Islet of Langerhans (tissue), 1 donor: ENCODE results near the gene ZBTB20.

Experiments used
- FAIRE-seq: peaks from one replicate; lab custom pipeline; 2011; peaks lifted over from hg19 to GRCh38; lab: Jason Lieb, UNC

ZBTB20 gene

DNA sequence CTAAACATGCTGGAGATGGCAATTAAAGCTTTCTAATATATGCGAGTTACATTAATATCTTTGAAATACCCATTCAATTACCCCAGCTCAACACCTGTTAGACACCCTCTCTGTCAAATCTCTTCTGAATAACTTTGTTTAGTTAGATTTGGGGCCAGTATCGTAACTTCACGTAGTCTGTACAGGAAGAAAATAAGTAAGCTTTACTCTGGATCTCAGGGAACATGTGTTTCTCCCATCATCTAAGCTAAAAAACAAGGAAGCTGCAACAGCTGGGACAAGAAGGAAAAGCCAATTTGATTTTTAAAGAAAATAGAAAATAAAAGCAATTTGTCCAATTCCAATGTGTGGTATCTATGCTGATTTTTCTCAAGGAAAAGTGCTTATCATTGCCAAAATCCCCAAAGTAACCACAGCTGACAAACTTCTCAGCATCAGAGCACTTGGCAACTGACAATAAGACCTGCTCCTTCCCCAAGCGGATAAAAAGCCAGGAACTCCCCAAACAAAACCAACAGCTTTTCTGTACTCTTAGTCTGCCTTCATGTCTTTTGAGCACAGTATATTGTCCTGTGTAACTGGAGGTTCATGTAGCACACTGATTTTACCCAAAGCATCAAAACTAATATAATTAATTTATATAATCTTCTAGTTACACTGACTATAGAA lies 279.1 kb downstream of the ZBTB20 start:
- no peak for FAIRE-seq

DNA sequence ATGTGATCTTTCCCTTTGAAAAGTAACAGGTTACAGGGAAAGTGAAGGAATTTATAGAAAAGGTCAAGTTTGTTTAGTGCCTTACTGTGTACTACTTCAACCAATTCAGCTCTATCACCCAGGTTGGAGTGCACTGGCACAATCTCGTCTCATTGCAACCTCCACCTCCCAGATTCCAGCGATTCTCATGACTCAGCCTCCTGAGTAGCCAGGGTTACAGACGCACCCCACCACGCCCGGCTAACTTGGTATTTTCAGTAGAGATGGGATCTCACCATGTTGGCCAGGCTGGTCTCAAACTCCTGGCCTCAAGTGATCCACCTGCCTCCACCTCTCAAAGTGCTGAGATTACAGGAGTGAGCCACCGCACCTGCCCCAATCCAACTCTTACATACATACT lies 279.7 kb downstream of the ZBTB20 start:
- FAIRE-seq: no peak

DNA sequence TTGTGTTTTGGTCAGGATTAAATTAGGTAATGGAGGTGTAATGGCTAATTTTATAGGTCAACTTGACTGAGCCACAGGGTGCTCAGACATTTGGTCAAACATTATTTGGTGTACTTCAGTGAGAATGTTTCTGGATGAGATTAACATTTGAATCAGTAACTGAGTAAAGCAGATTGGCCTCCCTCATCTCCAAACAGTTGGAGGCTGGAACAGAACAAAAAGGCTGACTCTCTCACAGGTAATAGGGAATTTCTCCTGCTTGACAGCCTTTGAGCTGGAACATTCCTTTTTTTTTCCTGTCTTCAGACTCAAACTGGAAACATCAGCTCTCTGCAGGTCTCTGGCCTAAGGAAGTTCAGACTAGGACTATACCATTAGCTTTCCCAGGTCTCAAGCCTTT lies 280.7 kb downstream of the ZBTB20 start:
- FAIRE-seq: no peak

DNA sequence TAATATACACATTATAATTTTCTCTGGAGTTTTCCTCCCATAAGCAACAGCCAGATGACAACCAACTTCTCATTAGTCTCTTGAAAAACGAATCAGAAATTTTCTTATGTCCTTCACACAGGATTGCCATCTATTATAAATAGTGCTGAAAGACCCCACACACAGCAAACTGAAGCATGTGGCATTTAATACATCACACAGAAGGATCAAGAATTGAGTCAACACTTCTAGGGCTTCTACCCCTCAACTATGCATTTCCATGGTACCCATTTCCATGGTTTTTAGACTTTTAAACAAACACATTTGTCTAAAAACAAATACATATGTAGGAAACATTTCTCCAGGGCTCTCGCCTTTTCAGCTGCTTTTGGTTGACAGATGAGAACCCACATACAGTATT lies 282.1 kb downstream of the ZBTB20 start:
- FAIRE-seq: no peak

DNA sequence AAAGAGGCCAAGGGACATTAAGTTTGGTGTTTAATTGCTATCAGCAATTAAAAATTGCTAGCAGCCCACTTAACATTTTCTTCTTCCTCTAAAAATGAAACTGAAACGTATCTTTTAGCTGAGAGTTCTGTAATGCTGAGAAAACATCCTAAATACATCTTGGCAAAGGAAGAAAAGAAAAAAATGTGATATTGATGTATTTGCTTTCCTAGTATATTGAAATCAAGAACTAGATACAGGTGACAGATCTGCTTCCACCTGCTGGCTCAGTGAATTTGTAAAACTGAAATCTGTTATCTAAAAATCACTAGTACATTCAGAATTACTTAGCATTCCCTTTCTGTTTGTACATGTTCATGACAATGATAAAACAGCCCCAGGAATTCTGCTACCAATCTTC lies 283.2 kb downstream of the ZBTB20 start:
- peak; percentile 95 for FAIRE-seq

DNA sequence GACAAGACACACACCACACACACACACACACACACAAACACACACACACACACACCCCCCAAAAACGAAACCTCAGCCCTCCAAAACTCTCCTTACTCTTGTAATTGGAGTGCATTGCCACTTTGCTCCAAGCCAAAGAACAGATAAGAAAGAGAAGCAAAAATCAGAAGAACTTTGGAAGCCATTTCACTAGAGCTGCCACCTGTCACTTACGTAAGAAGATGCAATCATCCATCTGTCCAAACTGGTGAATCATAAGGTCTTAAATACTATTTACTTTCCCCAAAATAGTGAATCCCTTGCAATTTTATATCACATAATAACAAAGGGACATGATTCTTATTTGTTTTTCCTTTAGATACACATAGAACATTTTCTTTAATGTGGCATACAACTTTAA lies 285.4 kb downstream of the ZBTB20 start:
- FAIRE-seq: no peak

DNA sequence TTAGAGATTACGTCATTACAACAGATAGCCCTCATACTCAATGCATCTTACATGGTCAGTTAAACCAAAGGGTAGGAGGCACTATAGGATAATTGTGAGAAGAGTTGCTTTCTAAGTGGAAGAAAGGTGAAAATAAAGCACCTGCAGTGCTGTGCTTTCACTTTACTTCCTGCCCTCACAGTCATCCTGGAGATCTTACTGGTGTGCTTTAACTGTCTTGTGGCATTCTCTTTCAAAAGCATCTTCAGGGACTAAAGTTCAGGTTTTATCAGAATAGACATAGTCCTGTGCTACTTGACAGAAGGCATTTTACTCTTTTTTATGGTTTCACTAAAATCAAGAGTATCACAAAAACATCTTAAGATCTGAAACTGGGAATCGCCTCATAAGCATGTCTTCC lies 286.6 kb downstream of the ZBTB20 start:
- FAIRE-seq: no peak

DNA sequence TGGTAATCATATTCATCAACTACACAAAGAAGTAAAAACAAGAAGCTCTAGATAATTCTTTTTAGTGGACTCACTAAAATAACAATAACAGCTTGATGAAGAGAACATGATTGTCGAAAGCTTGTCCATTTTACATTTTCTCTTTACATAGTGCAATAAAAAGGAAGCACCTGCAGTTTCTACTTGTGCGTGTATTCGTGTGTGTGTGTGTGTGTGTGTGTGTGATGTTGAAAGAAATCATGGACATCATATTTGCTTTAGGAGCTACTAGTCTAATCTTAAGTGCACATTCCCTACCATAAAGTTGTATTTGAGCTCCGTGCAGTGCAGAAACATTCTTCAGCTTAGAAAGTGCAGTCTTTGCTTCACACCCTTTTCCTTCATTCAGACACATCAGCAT lies 288.8 kb downstream of the ZBTB20 start:
- FAIRE-seq: no peak

DNA sequence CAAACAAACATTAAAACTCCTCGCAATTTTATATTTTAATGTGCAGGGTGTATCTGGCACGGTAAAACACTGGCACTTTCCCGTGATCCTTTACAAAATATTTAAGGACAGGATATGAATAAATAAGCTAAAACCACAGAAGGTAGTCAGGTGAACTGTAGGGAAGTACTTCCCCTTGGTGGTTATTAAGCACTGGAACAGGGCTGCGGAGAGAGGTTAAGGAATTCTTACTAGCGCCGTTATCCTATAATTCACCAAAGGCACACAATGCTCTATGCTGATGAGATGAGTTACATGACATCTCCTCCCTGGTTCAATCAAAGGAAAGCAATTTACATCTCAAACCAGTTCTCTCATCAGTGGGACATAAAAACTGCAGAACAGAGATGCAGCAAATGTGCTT lies 289.8 kb downstream of the ZBTB20 start:
- FAIRE-seq: peak; percentile 62

DNA sequence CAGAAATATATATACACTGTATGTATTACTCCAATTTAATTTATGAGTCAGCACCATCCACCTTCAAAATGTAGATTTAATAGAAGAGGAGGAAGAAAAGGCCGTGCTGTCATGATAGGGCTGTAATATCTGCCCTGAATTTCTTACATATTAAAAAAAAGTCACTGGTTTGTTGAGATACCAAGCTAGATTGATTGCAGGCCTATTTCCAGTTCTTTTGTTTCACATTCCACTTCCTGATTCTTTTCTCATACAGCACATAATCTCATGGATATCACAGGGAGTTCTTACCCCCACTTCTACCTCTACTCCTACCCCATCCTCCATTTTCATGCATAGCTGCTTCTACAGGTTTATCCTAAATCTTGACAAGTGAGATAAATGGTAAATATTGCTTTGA lies 290.3 kb downstream of the ZBTB20 start:
- peak; percentile 88 for FAIRE-seq

DNA sequence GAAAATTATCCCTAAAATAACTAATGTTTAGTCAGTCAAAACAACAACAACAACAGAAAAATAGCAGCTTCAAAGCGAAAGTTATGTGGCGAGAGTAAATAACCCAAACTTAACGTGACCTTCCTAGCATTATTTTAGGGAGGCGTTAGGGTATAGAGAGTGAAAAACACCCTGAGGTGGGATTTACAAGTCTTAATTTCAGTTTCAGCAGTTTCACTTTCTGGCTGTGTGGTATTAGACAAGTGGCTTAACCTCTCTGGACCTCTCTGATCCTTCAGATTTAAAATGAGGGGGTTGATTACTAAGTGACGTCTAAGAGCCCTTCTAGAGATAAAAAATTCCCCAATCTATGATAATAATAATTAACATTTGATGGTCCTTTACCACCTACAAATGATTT lies 291.2 kb downstream of the ZBTB20 start:
- FAIRE-seq: no peak

DNA sequence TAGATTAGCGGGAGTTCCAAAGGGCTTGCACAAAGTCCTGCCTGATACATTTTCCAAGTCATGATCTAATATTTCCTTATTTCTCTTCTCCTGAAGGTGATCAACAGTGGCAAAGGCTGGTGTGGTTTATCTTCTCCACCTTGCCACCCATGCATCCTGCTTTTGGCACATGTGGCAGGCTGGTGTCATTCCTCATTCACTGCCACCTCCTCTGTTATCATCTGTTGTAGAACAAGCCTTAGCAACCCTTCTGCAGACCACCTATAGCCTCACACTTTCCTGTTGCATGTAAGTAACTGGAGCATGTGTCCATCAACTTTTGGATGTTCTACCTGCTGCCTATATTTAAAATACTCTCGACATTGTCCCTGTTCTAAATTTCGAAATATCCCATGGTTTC lies 294.1 kb downstream of the ZBTB20 start:
- no peak for FAIRE-seq

DNA sequence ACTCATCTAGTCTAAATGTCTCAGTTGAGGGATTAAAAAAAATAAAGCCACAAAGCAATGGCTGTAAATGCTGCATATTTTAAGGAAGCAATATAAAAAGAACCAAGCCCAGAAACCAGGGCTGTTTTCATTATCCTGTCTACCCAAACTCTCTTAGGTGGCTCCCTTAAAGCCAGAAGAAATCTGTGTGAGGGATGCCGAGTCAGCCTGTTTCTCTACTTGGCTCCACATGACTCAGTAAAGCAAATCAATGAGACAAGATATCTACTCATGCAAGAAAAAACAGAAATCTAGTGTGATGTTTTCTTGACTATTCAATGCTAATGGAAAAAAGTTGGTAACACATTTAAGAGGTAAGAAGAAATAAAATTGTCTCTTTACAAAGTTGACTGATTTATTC lies 296.2 kb downstream of the ZBTB20 start:
- FAIRE-seq: peak; percentile 97

DNA sequence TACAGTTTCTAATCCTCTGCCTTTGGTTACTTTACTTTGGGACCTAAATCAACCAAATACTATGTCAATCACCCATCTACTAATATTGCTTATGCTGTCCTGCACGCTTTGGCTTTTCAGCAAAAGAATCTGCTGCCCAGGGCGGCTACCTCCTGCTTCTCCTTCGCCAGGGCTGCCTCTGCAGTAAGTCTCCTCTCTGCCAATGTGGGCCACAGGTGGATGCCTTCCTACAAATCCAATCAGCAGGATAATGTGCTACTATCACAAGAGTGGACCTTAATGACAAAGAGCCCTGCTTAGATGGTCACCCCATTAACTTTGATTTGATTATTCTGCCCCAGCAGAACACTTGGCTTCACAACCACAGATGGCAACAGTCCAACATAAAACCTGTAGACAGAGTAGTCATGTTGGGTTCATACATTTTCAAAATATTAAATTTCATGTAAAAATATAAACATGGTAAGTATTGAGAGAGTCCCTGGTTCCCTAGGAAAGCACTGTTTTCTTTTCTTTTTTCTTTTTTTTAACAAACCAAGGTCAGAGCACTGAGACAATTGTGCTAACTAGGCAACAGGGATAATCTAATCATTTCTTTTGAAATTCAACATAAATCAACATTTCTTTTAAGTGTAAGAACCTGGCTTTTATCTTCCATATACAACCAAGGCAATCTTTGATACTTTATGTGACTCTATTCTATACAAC lies 298.3 kb downstream of the ZBTB20 start:
- FAIRE-seq: peak; percentile 99

DNA sequence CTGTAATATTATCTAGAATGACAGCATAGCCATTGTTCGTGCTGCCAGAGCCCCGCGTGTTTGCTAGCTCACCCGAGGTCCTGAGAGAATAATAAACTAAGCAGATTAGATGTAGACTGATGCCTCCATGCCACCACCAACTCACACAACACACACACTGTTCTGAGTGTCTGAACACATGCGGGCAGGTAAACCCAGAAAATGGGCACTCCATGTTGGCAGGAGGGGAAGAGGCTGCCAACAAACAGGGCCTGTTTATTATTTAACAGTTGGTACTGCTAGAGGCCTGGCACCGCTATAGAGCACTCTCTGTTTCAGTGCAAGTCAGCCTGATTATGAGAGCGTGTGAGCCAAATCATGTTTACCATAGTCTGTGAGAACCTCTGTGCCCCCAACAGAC lies 299.0 kb downstream of the ZBTB20 start:
- FAIRE-seq: no peak

DNA sequence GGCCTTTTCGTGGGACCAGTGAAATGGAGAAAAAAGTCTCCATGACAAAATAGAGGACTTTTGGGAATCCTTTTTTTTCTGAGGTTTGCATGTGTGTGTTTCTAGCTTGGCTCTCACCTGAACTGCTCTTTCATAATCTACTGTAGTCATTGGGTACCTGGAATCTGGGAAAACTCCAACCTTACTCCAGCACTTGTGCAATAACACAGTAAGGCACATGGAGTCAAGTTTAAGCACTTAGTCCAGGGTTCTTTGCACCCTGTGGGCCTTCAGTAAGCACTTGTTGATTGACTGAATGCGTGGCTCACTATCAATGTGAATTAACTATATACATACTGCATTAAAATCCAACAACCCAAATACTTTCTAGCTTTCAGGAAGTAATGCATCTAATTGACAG lies 299.5 kb downstream of the ZBTB20 start:
- FAIRE-seq: no peak

DNA sequence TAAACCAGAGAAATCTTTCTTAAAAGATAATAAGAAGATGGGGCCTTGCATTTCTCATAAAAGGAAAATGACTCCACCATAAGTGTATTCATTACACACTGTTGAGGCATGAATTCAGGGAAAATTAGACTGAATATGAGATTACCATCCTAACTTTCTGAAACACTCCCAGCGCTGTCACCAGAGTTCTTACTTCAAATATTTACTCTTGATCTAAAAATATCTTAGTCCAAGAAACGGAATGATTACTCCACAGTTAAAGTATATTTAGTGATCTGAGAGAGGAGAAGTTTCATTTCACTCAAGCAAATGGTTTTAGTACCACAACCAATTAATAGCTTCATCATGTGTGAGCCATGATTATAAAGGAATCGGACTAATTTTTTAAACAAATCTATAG lies 300.3 kb downstream of the ZBTB20 start:
- FAIRE-seq: peak; percentile 94

DNA sequence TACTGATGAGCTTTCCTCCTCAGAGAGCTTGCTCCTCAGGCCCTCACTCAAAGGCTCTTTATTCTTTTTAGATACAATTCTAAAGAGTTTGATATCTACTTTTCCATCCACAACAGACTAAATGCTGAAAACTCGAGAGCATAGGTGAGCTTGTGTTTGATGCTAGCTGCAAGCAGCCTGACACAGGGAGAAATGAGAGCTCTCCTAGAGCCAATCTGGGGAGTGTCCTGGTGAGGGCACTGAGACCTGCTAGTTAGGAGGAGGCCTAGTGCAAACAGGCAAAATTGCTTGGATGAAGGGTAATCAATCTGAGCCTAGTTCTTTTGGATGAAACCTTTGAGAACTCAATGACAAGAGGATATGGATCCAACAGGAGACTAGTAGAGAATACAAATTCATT lies 300.8 kb downstream of the ZBTB20 start:
- FAIRE-seq: no peak

DNA sequence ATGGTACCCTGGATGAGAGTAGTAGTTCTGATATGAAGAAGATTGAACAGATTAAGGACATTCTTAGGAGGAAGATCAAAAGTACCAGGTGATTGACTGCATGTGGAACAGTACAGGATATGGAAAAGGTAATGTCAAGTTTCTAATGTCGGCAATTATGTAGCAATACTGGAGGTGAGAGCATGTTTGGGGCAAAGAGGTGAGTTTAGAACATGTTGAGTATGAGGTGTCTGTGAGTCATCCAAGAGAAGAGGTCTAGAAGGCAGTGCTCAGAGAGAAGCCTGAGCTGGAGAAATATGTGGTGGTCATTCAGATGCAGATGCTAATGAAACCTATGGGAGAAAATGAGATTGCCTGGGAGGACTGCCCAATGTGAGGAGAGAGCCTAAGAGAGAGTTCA lies 305.6 kb downstream of the ZBTB20 start:
- no peak for FAIRE-seq

DNA sequence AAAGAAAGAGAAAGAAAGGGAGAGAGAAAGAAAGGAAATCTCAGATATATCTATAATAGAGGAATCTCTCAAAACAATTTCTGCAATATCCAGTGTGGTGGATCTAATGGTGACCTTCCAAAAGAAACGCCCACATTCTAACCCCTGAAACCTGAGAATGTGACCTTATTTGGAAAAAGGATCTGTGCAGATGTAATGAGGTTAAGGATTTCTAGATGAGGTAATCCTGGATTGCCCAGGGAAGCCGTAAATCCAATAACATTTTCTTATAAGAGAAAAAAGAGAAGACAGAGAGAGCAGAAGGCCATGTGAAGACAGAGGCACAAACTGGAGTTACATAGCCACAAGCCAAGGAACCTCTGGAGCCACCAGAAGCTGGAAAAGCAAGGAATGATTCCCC lies 307.6 kb downstream of the ZBTB20 start:
- FAIRE-seq: no peak

DNA sequence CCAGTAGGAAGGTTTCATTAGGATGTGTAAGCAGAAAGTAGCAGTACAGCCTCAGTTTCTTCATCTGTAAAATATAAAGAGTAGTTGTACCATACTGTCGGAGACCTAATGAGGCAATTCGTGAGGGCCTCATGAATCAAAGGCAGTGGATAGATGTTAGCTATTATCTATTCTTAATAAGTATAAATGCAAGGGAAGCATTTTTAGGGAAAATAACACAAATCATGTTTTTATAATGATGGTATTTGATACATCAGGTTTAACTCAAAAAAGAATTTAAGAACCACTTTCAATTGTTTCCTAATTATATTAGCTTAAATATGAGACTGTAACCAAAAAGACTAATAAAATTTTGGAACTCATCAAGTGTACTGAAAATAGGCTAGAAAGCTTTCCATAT lies 309.1 kb downstream of the ZBTB20 start:
- FAIRE-seq: no peak

DNA sequence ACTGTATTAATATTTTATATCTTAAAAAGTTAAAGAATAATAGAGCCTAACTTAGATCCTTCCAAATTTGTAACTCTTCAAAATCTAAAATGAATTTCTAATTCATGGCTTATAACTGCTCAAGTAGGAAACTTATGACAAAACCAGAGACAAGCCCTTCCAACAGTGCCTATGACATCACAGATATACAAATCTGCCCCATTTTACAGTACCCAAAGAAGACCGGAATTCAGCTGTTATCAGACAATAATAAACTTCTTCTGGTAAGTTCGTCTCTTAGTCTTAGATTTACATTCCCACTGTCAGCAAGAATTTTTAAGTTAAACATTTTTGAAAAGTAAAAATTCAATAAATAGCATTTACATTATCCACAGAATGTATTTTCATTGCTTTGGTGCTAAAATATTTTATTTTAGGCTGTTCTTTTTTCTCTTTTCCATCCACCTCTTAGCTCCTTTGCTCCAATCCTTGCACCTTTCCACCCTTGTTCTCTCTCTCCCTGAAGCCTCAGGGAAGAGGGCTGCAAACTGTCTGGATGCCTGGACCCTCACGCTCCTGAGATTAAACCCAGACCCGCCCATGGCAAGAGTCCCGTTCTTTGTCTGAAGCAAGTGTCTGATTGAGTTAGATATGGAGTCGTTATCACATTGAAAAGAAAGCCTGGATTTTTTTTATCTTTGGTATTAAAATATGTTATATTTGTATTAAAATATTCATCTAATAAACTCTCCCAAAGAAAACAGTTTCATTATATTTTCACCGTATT lies 312.7 kb downstream of the ZBTB20 start:
- FAIRE-seq: no peak

DNA sequence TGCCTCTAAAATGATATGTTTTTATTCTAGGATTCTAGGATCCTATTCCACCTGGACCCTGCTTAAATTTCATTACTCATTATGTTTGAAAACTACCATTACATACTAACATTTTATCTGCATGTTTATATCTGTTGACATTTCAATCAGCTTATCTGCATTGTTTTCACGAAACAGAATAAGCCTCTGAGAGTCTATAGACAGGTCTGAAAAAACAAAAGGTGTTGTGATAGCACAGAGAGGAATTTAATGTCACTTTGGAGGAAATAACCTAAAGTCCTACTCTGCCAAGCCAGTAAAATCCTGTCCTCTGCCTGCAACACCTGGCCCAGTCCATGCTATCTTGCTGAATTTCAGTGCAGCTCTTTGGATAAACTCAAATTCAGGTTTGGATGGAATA lies 315.2 kb downstream of the ZBTB20 start:
- no peak for FAIRE-seq

DNA sequence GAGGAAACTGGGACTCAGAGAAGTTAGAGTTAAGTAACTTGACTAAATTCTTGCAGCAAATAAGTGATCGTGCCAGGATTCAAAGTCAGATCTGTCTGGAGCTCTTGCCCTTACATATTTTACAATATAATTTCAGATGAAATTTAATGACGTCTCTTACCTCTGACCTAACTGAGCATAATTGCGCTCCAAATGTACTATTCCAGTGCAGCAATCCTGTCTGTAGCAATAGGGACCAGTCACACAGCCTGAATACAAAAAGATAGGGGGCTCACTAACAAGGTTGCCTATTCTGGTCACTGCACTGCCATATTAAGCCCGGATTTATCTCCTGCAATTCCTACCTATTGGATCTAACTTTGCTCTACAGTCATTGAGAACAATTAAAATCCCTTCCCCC lies 316.4 kb downstream of the ZBTB20 start:
- peak; percentile 9 for FAIRE-seq
